ENCODE results near the gene FAM170B.

DNA sequence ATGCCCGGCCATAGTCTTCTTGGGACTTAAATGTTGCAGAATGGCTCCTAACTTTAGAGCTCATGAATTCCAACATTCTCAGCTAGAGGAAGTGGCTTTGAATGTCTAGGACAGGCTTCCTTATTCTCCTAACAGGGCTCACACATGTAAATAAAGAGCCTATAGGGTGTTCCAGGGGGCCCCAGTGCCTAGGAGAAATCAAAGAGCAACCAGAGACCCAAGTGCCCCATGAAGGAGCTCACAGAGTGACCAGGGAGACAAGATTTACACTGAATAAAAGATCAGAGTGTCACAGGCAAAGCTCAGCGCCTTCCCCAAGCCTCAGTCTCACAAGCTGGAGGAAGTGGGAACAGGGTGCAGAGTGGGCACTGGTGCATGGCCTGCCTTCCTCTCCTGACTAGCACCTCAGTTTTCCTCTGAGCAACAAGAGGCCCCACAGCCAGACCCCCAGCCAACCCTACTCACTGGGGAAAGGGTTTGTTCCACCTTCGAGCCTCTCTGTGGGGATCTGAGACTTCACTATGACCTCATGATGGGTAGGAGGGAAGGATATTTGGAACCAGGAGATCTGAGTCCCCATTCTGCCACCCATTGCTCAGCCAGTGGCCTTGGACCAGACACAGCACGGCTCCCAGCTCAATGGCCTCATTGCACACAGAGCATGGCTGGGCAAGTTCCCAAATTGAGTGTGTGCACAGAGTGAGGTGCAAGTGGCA is 38.4 kb upstream of the FAM170B start:
- no peak for TF ChIP-seq EZH2phosphoT487 (IDR thresholded peaks at IDR 0.05; ENCODE audit: borderline replicate concordance)
- TF ChIP-seq, protein P1, sequence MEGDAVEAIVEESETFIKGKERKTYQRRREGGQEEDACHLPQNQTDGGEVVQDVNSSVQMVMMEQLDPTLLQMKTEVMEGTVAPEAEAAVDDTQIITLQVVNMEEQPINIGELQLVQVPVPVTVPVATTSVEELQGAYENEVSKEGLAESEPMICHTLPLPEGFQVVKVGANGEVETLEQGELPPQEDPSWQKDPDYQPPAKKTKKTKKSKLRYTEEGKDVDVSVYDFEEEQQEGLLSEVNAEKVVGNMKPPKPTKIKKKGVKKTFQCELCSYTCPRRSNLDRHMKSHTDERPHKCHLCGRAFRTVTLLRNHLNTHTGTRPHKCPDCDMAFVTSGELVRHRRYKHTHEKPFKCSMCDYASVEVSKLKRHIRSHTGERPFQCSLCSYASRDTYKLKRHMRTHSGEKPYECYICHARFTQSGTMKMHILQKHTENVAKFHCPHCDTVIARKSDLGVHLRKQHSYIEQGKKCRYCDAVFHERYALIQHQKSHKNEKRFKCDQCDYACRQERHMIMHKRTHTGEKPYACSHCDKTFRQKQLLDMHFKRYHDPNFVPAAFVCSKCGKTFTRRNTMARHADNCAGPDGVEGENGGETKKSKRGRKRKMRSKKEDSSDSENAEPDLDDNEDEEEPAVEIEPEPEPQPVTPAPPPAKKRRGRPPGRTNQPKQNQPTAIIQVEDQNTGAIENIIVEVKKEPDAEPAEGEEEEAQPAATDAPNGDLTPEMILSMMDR (conservative IDR thresholded peaks at IDR 0.05; ENCODE audit: low read length), result no peak

Data from Loucy (cell line).